ENCODE data around the gene DEGS2.
A peak's percentile ranks its signal among the peaks of the same experiment; 100 is the strongest.

Gene DEGS2

GRCh38 chr14:100137173-100137572 lies 22.3 kb downstream of the DEGS2 start:
- no peak for TF ChIP-seq CTCF (IDR thresholded peaks at IDR 0.05; ENCODE audit: low read depth, low read length)
- no peak overlapping the region for H3K4me3 ChIP-seq (ENCODE audit: low read depth, low read length)
- no peak for DNase-seq
- H3K27me3 ChIP-seq = no peaks in the 10 kb centered on the region
- no peaks in the 10 kb centered on the region for H3K9me3 ChIP-seq
- peaks cover 28% of the 10 kb centered on the region for H3K36me3 ChIP-seq
- peaks cover 21% of the 10 kb centered on the region for H3K4me1 ChIP-seq

- no peak for TF ChIP-seq CTCF (IDR thresholded peaks at IDR 0.05; ENCODE audit: low read depth, low read length)
- DNase-seq = no peak
- Histone ChIP-seq H3K4me1 (peaks cover 10% of the 10 kb centered on the region), H3K27me3 (no peaks in the 10 kb centered on the region), H3K9me3 (no peaks in the 10 kb centered on the region), H3K4me3 (ENCODE audit: low read depth, low read length) (no peak overlapping the region), H3K36me3 (peaks cover 33% of the 10 kb centered on the region)
Measured at GRCh38 chr14:100135784-100136183, 23.7 kb downstream of the DEGS2 start.

- no peak for DNase-seq
- TF ChIP-seq CTCF (IDR thresholded peaks at IDR 0.05; ENCODE audit: low read depth, low read length) = no peak
- peaks cover 41% of the 10 kb centered on the region for H3K36me3 ChIP-seq
- no peaks in the 10 kb centered on the region for H3K27me3 ChIP-seq
- no peak overlapping the region for H3K4me3 ChIP-seq (ENCODE audit: low read depth, low read length)
- peaks cover 10% of the 10 kb centered on the region for H3K4me1 ChIP-seq
- no peaks in the 10 kb centered on the region for H3K9me3 ChIP-seq
Measured at GRCh38 chr14:100135073-100135472, 24.4 kb downstream of the DEGS2 start.

- H3K9me3 ChIP-seq = no peaks in the 10 kb centered on the region
- no peak for TF ChIP-seq CTCF (IDR thresholded peaks at IDR 0.05; ENCODE audit: low read depth, low read length)
- no peak for DNase-seq
- H3K36me3 ChIP-seq = peaks cover 43% of the 10 kb centered on the region
- no peak overlapping the region for H3K4me3 ChIP-seq (ENCODE audit: low read depth, low read length)
- no peaks in the 10 kb centered on the region for H3K27me3 ChIP-seq
- peaks cover 15% of the 10 kb centered on the region for H3K4me1 ChIP-seq
Measured at GRCh38 chr14:100134586-100134985, 24.9 kb downstream of the DEGS2 start.

- H3K27me3 ChIP-seq = no peaks in the 10 kb centered on the region
- peaks cover 43% of the 10 kb centered on the region for H3K36me3 ChIP-seq
- H3K4me3 ChIP-seq (ENCODE audit: low read depth, low read length) = no peak overlapping the region
- peak; percentile 49 for DNase-seq
- H3K9me3 ChIP-seq = no peaks in the 10 kb centered on the region
- TF ChIP-seq CTCF (IDR thresholded peaks at IDR 0.05; ENCODE audit: low read depth, low read length) = no peak
- H3K4me1 ChIP-seq = peaks cover 21% of the 10 kb centered on the region
Measured at GRCh38 chr14:100132903-100133510, 26.4 kb downstream of the DEGS2 start.

GRCh38 chr14:100132161-100132902 lies 27.1 kb downstream of the DEGS2 start:
- peaks cover 21% of the 10 kb centered on the region for H3K4me1 ChIP-seq
- H3K4me3 ChIP-seq (ENCODE audit: low read depth, low read length) = no peak overlapping the region
- TF ChIP-seq CTCF (IDR thresholded peaks at IDR 0.05; ENCODE audit: low read depth, low read length) = no peak
- H3K36me3 ChIP-seq = peaks cover 42% of the 10 kb centered on the region
- DNase-seq = no peak
- no peaks in the 10 kb centered on the region for H3K9me3 ChIP-seq
- no peaks in the 10 kb centered on the region for H3K27me3 ChIP-seq

Measured in BE2C (cell line).